SHP77 treated with DMSO at 0.1 percent for 48 hours (cell line): ENCODE measurements around the gene BEGAIN.

Experiments
- DNase-seq: peaks from one replicate; lab custom pipeline; 2025; lab: John Stamatoyannopoulos, UW

BEGAIN gene

DNA sequence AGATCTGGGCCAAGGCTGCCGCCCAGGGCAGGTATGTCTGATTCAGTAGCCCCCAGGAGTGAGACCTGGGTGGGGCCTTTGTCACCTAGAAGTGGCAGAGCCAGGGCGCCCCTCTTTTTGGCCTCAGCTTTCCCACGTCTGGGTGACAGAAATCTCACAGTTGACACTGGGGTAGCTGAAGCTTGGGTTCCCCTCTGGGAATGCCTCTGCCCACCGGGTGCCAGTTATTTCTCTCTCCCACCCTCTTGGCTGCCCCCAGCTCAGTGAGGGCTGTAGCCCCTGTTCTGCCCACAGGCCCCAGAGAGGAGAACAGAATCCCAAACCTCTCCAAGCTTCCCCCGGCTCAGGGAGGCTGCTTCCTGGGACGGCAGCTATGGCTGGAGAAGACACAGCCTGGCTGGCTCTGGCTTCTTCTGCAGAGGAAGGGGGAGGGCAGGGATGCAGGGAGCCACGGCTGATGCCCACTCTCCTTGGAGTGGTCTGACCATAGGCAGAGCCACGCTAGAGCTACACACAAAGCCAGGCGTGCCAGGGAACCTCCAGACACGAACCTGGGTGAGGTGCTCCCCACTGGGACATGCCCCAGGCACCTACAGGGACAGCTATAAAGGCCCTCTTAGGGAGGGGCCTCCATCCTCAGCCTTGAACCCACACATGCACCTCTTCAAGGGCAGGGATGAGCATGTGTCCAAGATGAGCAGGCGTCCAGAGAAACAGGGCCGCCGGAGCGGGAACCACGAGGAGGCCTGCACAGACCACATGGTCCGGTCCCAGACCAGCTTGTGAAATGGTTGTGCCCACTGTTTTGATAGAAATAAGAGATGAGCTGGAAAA is 51.7 kb downstream of the BEGAIN start:
- no peak for DNase-seq

DNA sequence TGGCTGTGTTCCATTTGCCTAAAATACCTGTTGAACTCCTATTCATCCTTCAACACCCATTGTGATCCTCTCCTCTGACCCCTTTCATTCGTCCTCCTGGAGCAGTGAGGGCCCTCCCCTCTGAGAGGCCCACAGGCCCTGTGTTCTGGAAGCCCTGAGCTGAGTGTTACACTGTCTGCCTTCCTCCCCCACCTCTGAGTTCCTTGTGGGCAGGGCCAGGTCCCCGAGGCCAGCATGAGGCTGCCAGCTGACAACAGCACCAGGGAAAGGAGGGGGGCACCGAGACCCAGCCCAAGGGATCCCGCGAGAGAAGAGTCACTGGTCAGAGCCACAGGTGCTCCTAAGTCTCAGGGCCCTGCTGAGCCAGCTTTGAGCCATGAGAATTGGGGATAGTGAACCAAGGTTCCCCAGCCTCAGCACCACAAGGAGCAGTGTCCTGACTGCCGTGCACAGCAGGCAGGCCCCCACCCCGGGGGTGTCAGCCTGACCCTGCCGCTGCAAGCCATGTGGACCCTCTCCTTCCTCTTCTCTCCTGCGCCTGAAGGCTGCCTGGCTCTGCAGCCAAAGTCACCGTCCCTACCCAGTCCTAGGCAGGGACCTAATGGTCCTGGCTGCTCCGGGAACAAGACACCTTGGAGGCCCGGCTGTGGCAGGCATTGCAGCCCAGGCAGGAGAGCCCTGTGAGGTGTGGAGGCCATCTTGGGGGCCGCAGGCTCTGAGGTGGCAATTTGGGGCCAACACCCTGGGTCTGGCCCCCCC is 52.5 kb downstream of the BEGAIN start:
- DNase-seq: no peak

- DNase-seq: no peak
Observed at GRCh38 chr14:100533656-100534485, 53.3 kb downstream of the BEGAIN start.

DNA sequence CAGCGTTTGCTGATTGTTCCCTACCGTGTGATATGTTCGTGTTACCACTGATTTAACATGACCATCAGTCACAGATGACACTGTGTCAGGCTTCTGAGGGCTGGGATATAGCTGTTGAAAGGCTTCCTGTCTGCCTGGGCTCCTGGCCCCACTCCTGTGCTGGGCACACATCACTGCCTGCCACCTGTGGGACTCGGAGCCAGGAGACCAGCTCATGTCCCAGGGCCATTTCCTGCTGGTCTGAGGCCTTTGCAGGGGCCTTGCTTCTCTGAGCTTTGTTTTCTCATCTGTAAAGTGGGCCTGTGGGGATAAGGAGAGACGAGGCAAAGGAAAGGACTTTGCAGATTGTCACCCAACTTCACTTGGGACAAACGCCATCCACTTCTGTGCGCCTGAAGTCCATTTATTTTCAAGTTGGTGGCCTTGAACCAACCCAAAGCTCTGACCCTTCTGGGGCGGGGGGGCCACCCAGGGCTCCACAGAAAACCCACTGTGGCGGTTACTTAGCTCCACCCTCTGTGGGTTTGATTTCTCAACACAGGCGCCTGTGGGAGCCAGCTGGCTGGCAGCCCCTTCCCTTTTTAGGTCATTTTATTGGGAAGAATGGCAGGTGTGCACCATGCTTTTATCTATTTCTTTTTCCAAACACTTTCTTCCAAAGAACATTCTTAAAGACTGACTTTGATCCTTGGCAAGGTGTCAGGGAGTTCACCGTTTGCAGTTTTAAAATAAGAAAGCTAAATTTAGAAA is 54.1 kb downstream of the BEGAIN start:
- DNase-seq: no peak

DNA sequence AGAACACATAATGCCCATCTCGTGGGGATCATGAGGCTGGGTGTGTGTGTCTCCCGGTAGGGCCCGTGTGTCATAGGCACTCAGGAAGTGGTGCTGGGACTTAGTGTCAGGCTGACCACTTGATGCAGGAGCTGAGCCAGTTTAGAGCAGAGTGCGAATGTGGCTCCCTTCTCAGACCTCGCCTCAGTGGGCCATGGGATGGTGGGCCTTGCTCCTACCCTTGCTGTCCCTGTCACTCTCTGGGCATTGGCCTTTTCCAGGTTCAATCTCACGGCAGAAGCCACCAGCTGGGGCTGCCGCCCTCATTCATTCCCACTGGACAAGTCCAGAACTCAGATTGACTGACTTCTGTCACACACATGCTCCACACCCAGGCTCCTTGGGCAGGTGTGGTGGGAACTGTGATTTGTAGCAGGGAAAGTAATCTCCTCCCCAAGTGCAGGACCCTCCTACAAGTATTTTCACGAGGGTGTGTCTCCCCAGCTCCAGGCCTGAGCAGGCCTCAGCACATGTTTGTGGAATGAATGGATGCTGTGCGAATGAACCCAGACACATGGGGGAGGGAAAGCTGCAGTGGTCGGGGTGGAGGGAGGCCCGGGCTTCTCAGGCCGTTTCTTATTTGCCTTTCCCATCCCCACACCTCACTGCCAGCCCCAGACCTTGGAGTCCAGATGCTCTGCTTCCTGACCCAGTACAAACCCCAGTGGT is 54.9 kb downstream of the BEGAIN start:
- DNase-seq: no peak

DNA sequence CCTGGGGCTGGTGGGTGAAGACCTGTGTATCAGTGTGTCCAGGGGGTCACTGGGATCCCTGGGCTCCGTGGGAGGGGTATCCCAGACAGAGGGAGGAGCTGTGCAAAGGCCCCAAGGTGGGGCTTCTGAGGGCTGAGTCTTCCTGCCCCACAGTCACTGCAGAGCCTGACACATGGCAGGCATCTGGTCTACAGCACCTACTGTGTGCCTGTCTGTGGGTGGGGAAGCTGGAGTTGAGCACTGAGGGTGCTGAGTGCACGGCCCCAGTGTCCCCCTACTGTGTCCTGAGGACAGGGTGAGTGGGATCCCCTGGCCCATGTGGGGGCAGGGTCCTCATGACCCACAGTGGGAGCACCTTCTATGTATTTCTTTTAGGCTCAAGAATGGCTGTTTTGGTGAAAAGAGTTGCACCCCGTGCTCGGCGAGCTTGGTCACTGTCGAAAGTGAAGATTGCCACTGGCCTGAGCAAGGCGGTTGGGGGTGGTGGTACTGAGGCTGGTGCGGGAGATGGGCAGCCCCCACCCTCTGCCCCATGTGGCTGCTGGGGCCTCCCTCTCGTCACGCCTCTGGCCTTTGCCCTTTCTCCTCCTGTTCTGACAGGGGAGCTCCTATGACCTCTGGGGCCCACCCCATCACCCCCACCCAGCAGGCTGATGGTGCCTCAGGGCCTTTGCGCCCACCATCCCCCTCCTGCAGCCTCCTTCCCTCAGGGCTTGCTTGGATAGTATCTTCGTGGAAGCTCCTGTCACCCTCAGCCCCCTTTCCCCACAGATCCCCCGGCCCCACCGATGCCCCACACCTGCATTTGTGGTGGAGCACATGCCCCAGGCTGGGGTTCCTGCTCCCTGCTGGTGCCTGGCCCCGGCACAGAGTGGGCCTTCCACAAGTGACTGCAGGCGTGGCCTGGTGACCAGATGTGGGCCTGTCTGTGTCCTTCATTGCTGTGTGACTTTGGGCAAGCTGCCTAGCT is 55.8 kb downstream of the BEGAIN start:
- DNase-seq: no peak

- no peak for DNase-seq
Observed at GRCh38 chr14:100530270-100531072, 56.7 kb downstream of the BEGAIN start.

DNA sequence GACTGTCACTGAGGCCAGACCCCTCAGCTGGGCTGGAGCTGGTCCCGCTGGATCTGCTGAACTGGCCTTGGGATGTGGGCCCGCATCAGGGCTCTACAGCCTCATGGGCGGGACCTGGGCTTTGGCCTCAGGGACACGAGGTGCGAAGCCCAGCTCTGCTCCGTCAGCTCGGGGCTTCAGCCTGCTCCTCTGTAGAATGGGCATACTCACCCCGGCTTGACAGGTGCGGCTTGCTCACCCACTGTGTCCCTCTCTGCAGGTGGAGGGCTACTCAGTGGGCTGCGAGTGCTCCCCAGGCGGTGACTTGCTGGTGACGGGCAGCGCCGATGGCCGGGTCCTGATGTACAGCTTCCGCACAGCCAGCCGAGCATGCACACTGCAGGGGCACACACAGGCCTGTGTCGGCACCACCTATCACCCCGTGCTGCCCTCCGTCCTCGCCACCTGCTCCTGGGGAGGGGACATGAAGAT is 57.6 kb downstream of the BEGAIN start:
- no peak for DNase-seq

- DNase-seq: no peak
Observed at GRCh38 chr14:100528962-100529560, 58.2 kb downstream of the BEGAIN start.

DNA sequence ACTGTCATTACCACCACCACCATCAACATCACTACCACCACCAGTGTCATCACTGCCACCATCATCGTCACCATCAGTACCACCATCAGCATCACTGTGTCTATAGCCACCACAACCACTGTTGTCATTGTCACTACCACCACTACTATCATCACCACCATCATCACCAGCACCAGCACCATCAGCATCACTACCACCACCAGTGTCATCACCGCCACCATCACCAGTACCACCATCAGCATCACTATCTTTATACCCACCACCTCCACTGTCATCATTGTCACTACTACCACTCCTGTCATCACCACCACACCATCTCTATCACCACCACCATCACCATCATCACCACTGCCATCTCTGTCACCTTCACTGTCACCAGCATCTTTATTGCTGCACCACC is 60.6 kb downstream of the BEGAIN start:
- DNase-seq: no peak

GRCh38 chr14:100526057-100526456 is 61.2 kb downstream of the BEGAIN start:
- DNase-seq: no peak

- no peak for DNase-seq
Observed at GRCh38 chr14:100525615-100526014, 61.6 kb downstream of the BEGAIN start.

GRCh38 chr14:100524933-100525243 is 62.3 kb downstream of the BEGAIN start:
- DNase-seq: no peak

DNA sequence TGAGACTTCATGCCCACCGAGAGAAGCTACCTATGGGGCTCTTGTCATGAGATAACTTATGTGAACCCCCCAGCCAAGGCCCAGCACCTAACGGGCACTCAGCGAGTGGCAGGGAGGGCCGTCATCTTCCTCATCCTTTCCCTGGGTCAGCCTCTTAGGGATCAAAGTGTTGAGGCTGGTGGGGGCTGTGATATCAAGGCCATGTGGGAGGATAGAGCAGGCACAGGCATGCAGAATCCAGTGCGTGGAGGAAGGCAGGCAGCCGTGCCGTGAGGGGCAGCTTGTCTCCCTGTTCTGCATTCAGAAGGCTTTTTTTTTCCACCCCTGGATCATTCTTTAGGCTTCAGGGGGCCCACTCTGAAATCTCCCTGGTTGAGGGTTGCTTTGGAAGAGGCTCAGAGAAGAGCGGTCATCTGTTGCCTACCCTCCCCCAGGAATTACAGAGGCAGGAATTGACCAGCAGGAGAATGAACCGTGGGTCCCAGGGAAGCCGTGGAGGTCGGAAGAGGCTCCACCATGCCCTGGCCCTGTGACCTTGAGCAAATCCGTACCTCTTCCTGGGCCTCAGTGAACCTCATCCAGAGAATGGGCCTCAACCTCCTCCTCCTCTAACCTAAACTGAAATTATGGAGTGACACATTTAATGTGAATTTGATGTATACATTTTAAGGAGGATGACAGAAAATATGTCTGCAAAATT is 62.8 kb downstream of the BEGAIN start:
- DNase-seq: no peak

GRCh38 chr14:100523843-100524169 is 63.4 kb downstream of the BEGAIN start:
- no peak for DNase-seq

GRCh38 chr14:100523131-100523842 is 63.9 kb downstream of the BEGAIN start:
- DNase-seq: no peak

DNA sequence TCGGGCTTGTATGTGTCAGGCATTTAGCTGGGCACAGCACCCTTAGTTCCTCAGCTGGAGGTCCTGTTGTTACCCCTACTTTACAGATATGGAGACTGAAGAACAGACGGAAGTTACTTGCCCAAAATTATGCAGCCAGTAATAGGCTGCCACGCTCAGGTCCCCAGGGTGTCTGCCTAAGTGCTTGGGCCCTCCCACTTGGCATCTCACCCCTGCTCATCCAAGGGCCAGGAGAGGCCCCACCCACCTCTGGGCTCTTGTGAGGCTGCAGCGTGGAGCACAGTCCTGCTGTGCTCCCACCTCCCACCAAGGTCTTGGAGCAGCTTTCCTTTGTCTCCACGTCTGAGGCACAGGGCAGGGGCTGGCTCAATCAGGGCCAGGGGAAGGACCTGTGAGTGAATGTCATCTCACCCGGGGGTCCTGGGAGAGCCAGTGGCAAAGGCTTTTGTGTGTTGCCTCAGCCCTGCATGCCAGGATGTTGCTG is 64.6 kb downstream of the BEGAIN start:
- DNase-seq: no peak
